Stimulated activated CD8-positive, alpha-beta memory T cell treated with anti-CD3 and anti-CD28 coated beads, Interleukin-4, amount 100 ng/mL, for 1 hour (primary cell): ENCODE data around the gene RAPSN.

Source experiments
- DNase-seq, 2 donors: peaks; one replicate each; pipeline ENCODE4 v3.0.0-alpha.2; 2020; ENCODE audit warnings: low read depth in 2 of 2, low spot score in 1 of 2

RAPSN gene

DNA sequence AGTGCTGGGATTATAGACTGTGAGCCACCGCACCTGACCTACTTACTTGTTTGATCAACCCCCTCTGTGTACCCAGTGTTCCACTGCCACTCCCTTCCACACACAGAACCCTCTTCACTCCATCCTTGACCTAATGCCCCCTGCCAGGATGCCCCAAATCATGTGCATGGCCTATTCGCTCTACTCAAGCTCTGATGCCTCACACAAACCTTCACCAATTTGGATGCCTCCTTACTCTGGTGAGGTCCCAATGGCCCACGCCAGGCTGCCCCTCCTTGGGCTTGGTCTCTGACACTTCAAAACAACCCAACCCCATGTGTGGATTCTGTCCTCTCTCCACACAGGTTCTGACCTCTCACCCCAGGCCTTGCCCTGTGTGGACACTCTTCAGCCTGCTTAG is 13.2 kb downstream of the RAPSN start:
- no peak for DNase-seq

DNA sequence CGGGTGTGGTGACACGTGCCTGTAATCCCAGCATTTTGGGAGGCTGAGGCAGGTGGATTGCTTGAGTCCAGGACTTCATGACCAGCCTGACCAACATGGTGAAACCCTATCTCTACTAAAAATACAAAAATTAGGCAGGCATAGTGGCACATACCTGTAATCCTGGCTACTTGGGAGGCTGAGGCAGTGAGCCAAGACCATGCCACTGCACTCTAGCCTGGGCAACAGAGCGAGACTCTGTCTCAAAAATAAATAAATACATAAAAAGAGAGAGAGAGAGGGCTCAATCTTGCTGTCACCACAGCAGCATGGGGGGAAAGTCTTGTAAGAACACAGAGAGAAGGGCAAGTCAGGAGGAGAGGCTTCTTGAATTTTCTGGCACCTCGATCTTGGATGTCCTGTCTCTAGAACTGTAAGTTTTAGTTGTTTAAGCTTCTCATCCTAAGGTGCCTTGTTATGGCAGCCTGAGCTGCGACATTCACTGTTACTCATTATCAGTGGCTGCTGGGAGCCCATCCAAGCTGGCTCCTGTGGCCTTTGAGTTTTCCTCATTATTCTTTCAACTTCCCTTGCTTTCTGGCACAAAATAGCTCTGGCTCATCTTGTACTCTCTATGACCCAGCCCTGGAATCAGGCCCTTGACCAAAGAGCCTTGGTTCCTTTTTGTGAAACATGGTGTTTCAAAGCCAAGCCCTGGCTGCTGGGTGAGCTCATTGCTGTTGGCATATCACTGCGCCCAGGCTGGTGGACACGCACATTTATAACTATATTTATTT is 14.7 kb downstream of the RAPSN start:
- no peak for DNase-seq

DNA sequence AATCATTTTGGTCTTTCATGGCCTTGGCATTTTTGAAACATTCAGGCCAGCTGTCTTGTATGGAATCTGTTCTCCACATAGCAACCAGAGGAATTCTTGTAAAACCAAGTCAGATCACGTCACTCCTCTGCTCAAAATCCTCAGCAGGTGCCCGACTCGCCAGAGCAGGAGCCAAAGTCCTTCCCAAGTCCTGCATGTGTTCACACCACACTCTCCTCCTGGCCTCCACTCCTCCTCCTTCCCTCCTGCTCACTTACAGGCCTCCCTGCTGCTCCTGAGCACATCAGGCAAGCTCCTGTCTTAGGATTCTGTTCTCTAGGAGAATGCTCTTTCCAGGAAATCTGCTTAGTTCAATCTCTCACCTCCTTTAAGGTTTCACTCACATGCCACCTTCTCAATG is 15.8 kb downstream of the RAPSN start:
- no peak for DNase-seq

DNA sequence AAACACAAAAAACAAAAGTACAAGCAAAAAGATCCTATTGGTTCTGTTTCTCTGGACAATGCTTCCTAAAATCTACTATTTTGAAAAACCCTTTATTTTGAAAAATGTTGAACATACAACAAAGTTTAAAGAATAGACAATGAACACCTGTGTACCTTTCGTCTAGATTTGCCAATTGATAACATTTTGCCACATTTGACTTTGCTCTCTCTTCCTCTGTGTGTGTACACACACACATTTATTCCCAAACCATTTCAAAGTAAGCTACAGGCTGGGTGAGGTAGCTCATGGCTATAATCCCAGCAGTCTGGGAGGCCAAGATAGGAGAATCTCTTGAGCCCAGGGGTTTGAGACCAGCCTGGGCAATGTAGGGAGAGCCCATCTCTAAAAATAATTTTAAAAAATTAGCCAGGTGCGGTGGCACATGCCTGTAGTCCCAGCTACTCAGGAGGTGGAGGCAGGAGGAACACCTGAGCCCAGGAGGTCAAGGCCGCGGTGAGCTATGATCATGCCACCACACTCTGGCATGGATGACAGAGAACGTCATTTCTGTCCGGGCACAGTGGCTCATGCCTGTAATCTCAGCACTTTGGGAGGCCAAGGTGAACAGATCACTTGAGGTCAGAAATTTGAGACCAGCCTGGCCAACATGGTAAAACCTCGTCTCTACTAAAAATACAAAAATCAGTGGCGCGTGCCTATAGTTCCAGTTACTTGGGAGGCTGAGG is 17.4 kb downstream of the RAPSN start:
- DNase-seq, result no peak

DNA sequence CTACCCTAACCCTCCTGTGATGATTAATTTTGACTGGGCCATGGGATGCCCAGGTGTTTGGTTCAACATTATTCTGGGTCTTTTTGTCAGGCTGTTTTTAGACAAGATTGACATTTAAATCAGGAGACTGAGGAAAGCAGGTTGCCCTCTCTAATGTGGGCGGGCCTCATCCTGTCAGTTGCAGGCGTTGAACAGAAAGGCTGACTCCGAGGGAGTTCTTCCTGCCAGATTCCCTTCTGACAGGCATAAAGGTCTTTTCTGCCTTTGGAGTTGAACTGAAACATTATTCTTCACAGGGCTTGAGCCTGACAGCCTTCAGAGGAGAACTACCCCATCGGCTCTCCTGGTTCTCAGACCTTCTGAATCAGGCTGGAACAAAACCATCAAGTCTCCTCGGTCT is 18.4 kb downstream of the RAPSN start:
- DNase-seq, result no peak

DNA sequence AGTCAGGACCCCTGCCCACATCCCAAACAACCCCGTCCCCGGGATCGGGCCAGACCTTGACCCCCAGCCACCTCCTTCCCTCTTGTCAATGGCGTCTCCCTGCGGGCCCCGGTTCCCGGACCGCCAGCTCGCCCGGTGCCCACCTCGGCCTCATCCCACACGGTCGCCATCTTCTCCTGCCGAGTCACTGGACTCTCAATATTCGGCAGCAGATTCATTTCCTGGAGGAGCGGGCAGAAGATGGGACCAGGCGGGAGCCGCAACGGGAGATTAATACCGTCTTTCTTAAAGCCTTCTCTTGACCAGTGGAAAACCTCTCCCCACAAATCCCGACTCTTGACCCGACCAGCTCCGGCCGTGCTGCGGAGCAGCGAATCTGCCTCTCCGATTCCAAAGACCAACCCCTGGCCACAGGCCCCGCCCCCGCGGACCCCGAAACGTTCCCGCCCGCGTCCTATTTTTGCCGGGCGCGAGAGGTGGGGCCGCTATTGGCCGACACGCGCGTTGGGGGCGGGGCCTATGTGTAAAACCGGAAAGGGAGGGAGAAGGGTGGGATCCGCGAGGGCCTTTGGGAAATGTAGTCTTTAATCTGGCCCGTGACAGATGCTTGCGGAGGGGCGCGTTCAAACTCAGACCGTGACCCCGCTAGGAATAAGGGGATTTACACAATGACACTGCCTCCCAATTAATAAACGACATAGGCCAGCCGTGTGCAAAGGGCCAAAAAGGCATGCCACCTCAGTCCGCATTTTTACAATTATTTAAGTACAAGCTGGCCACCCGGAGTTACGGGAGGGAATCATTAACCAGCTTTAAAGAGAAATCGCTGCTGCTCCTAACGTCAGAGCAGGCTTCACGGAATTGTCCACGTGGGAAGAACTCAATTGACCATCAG is 22.6 kb downstream of the RAPSN start, which contains the start of gene PSMC3:
PSMC3 (minus strand) TSS at position 378 of the 895 bp plus-strand sequence; CDS start at position 218, 160 bp downstream.
- DNase-seq, result peak; percentile 98

DNA sequence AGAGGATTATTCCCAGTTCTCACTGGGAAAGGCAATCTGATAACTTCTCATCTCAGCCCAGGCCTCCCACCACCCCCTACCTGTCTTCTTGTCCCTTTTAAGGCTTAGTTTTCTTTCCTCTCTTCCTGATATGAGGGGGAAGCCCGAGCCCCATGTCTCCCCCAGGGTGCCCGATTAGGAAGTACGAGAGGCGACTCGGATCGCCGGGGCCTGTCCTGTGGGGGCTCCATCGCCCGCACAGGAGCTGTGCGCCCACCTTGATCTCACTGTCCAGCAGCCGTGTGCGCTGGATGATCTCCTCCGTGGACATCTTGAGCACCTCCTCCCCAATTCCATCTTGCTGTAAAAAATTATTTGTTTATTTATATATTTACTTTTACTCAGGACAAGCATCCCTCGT is 23.3 kb downstream of the RAPSN start:
- no peak for DNase-seq

DNA sequence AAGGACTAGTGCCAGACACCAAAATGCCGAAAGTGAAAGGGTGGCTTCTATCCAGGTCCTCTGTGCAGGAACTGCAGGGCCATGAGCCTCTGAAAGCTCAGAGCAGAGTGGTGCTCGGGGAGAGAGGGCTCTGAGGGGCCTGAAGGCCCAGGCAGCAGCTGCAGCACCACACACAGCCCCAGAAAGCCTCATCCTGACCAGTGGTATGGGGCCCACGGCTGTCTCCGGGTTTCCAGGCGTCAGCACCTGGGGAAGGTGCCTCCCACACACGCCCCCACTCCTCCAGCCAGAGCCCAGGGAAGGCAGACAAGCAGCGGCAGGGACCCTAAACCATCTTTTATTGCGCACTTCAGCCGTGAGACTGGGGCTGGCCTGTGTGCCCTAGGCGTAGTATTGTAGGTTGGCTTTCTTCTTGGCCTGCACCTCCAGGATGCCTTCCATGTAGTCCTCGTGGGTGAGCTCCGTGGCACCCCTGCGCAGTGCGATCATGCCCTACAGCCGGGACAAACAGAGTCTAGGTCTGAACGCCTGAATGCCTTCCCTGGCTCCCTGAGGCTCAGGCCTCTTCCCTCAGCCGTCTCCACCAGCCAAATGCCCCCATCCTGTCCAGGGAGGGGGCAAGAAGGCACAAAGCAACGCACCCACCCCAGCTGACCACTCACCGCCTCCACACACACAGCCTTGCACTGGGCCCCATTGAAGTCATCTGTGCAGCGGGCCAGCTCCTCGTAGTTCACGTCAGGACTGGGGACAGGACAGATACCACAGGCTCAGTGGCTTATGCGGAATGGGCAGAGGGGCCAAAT is 30.3 kb downstream of the RAPSN start:
- no peak for DNase-seq

DNA sequence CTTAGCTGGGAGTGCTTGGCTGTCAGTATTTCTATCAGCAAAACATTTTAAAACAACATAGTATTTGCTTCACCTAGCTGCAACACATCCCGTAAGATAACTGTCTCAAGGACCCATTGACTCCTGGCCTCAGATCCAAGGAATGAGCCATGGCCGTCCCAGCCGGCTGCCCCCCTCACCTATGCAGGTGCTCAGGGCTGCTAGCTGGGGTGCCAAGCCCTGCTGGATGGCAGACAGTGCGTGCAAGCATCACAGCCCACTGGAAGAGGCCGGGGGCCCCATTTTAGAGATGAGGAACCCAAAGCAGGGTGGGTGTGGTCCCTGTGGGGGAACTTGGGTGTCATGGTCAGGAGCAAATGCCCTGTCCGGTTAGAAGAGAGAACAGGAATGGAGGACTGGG is 31.2 kb downstream of the RAPSN start:
- DNase-seq, result no peak

DNA sequence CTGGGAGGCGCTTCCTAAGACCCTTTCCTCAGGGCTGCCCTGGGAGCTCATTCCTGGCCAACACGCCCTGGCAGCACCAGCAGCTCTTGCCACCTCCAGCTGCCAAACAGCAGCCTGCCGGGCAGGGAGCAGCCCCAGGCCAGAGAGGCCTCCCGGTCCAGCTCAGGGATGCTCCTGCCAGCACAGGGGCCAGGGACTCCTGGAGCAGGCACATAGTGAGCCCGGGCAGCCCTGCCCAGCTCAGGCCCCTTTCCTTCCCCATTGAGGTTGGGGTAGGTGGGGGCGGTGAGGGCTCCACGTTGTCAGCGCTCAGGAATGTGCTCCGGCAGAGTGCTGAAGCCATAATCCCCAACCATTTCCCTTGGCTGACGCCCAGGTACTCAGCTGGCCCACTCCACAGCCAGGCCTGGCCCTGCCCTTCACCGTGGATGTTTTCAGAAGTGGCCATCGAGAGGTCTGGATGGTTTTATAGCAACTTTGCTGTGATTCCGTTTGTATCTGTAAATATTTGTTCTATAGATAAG is 32.9 kb downstream of the RAPSN start:
- DNase-seq, result no peak

DNA sequence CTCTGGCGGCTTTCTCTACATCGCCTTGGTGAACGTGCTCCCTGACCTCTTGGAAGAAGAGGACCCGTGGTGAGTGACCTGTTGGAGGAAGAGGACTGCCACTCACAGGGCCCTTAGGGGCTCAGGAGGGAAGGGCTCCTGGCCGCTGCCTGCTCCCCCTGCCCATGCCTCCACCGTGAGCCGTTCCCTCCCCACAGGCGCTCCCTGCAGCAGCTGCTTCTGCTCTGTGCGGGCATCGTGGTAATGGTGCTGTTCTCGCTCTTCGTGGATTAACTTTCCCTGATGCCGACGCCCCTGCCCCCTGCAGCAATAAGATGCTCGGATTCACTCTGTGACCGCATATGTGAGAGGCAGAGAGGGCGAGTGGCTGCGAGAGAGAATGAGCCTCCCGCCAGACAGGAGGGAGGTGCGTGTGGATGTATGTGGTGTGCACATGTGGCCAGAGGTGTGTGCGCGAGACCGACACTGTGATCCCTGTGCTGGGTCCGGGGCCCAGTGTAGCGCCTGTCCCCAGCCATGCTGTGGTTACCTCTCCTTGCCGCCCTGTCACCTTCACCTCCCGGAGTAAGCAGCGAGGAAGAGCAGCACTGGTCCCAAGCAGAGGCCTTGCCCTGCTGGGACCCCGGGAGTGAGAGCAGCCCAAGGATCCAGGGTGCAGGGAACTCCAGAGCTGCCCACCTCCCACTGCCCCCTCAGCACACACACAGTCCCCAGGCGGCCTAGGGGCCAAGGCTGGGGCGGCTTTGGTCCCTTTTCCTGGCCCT is 33.7 kb downstream of the RAPSN start:
- no peak for DNase-seq

DNA sequence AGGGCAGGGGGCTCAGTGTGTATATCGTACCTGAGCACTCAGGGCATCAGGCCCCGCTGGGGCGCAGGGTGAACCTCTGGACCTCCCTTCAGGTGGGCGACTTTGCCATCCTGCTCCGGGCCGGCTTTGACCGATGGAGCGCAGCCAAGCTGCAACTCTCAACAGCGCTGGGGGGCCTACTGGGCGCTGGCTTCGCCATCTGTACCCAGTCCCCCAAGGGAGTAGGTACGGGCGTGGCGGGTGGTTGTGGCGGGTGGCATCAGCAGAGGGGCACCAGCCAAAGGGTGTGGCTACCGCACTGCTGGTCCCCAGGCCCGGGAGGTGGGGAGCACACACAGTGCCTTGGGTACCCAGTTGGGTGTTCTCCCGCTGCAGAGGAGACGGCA is 34.3 kb downstream of the RAPSN start:
- no peak for DNase-seq

DNA sequence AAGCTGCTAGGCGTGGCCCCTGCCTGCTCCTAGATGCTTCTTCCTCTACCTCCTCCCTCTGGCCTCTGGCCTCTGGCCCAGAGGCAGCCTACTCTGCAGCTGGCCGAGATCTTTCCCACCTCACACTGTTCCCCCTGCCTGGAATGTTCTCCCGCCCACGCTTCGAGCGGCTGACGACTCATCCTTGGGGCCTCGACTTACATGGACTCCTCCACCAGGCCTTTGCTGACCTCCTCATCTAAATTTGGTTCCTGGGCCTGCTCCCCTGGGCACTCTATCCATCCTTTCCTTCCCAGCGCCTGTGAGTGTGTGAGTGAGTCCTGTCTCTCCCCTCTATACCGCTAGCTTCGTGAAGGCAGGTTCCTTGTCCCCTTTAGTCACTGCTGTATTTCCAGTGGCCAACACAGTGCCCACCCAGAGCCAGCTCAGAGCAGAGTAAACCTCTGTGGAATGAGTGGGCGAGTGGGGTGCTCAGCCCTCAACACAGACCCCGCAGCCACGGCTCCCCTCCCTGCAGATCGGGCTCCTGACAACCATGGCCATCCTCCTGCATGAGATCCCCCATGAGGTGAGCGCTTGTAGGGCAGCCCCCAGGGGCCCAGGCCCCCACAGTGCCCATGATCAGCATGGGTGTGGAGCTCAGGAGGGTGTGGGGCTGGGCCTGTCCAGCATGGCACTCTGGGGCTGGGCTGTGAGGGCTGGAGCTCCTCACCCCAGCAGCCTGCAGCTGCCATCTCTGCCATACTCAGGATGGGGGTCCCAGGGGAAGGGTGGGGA is 34.8 kb downstream of the RAPSN start:
- no peak for DNase-seq

DNA sequence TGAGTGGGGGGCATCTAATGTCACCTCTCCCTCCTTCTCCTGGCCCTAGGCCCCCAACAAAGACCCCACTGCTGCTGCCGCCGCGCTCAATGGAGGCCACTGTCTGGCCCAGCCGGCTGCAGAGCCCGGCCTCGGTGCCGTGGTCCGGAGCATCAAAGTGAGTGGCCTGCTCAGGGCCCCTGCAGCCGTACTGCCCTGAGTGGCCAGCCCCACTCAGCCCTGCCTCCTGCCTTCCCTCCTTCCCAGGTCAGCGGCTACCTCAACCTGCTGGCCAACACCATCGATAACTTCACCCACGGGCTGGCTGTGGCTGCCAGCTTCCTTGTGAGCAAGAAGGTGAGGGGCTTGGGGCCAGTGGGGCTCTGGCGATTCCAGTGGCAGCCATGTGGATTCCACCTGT is 35.6 kb downstream of the RAPSN start:
- DNase-seq, result no peak

DNA sequence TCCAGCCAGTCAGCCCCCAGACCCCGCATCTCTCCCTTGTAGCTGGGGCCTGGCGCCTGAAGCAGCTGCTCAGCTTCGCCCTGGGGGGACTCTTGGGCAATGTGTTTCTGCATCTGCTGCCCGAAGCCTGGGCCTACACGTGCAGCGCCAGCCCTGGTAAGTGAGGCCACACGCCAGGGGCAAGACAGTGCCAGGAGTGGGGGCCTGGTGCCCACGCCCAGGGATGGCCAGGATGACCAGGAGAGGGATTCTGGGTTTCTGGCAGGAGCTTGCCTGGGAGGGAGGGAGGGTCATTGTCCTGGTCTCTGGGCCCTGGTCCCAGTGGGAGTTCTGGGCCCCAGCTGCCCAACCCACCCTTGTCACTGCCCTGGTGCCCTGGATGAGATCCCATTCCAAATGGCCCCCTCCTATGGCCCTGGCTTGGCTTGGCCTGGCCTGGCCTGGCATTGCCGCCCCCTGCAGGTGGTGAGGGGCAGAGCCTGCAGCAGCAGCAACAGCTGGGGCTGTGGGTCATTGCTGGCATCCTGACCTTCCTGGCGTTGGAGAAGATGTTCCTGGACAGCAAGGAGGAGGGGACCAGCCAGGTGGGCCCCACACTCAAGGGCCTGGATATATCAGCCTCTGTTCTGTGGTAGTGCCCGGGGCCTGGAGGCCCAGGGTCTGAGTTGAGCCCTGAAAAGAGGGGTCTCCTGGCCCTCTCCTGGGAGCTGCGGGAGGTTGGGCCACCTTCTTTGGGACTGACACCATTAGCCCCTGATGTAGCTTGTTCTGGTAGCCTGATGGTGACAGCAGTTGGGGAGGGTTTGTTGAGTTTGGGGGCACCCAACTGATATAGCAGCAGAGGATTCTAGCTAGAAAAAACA is 36.8 kb downstream of the RAPSN start:
- no peak for DNase-seq

DNA sequence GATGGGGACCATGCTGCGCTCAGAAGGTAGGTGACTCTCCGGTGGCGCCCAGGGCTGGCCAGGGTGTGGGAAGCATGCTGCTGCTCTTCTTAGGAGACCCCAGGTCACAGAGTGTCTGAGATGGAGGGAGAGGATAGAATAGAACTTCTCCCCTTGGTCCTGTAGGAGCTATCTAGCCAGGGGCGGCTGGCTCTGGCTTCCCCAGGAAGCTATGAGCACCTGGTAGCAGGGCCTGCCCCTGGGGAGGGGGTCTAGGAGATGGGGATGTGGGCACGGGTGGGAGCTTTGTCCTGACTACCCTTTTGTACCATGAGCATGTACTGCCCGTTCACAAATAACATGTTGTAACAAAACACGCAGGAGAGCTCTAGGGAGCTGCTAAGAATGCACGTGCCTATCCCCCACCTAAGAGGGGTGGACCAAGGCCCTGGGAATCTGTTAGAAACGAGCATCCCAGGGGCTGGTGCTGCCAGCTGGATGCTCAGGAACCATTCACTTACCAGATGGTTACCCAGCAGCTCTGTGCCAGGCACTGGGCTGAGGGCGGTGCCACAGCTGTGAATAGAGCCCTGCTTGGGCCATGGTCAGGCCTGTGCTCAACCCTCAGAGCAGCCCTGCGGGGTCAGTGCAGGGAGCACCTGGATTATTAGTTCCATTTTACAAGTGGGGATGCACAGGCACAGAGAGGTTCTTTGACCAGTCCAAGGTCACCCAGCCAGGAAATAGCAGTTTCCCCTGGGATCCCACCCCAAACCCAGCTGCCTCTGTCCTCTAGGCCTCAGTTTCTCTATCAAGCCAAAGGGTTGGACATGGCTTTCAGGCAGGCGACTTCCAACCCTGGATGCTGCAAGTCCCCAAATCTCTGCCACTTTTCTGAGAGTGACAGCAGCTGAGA is 38.3 kb downstream of the RAPSN start:
- DNase-seq, result no peak
